H9 (cell line): ENCODE results near the gene SYCE3. TPM values are rescaled to one million over a fixed set of nuclear protein-coding genes. Genes with fewer than 3 reads are reported as not detected.

Experiments
- DNase-seq: peaks from one replicate; pipeline ENCODE4 v3.0.0-alpha.2; 2017
- H2AFZ ChIP-seq: one replicate; pipeline ENCODE4 v1.6.1; 2013; ENCODE audit warnings: mild to moderate bottlenecking, low read length, control low read depth, moderate library complexity
- H2AK5ac ChIP-seq: 2 replicates; pipeline ENCODE4 v1.6.1; 2013; ENCODE audit warnings: low read length, control low read depth, mixed read lengths; ENCODE audit not compliant: insufficient read length
- H2BK120ac ChIP-seq: one replicate; pipeline ENCODE4 v1.6.1; 2013; ENCODE audit warnings: low read depth, mild to moderate bottlenecking, low read length, control low read depth, inconsistent platforms; ENCODE audit not compliant: poor library complexity, severe bottlenecking
- H2BK12ac ChIP-seq: 2 replicates; pipeline ENCODE4 v1.6.1; 2013; ENCODE audit warnings: low read length, control low read depth, mixed read lengths, low read depth; ENCODE audit not compliant: insufficient read length
- H2BK15ac ChIP-seq: 2 replicates; pipeline ENCODE4 v1.6.1; 2013; ENCODE audit warnings: low read depth, low read length, control low read depth
- H2BK20ac ChIP-seq: one replicate; pipeline ENCODE4 v1.6.1; 2013; ENCODE audit warnings: low read depth, mild to moderate bottlenecking, low read length, control low read depth, inconsistent platforms; ENCODE audit not compliant: poor library complexity, severe bottlenecking
- H2BK5ac ChIP-seq: 2 replicates; pipeline ENCODE4 v1.6.1; 2013; ENCODE audit warnings: low read length, control low read depth, mixed read lengths; ENCODE audit not compliant: insufficient read length
- H3K14ac ChIP-seq: 2 replicates; pipeline ENCODE4 v1.6.1; 2013; ENCODE audit warnings: low read length, control low read depth; ENCODE audit not compliant: insufficient read depth
- H3K18ac ChIP-seq: 2 replicates; pipeline ENCODE4 v1.6.1; 2013; ENCODE audit warnings: low read depth, mild to moderate bottlenecking, mixed read lengths, low read length, control low read depth; ENCODE audit not compliant: insufficient read length
- H3K23ac ChIP-seq: 2 replicates; pipeline ENCODE4 v1.6.1; 2013; ENCODE audit warnings: low read length, control low read depth, mixed read lengths, low read depth; ENCODE audit not compliant: insufficient read length
- H3K23me2 ChIP-seq: 2 replicates; pipeline ENCODE4 v1.6.1; 2013; ENCODE audit warnings: low read depth, mild to moderate bottlenecking, mixed read lengths, low read length, control low read depth; ENCODE audit not compliant: insufficient read length, poor library complexity, severe bottlenecking
- H3K27ac ChIP-seq: 2 replicates; pipeline ENCODE4 v1.5.1; 2013; ENCODE audit warnings: low read length, control low read depth, mixed read lengths, low read depth; ENCODE audit not compliant: insufficient read length
- H3K27me3 ChIP-seq: 2 replicates; pipeline ENCODE4 v1.6.1; 2013; ENCODE audit warnings: low read length, control low read depth, inconsistent platforms; ENCODE audit not compliant: insufficient read depth
- H3K4ac ChIP-seq: 2 replicates; pipeline ENCODE4 v1.6.1; 2013; ENCODE audit warnings: low read depth, mild to moderate bottlenecking, control low read depth, inconsistent platforms, low read length, moderate library complexity
- H3K4me1 ChIP-seq: 2 replicates; pipeline ENCODE4 v1.6.1; 2013; ENCODE audit warnings: low read length, control low read depth, inconsistent platforms; ENCODE audit not compliant: insufficient read depth
- H3K4me2 ChIP-seq: 2 replicates; pipeline ENCODE4 v1.6.1; 2013; ENCODE audit warnings: low read length, control low read depth, mixed read lengths; ENCODE audit not compliant: insufficient read length, insufficient read depth
- H3K56ac ChIP-seq: 2 replicates; pipeline ENCODE4 v1.6.1; 2013; ENCODE audit warnings: low read depth, mild to moderate bottlenecking, mixed read lengths, low read length, control low read depth; ENCODE audit not compliant: insufficient read length
- H3K79me1 ChIP-seq: 2 replicates; pipeline ENCODE4 v1.6.1; 2013; ENCODE audit warnings: low read depth, mild to moderate bottlenecking, moderate library complexity, low read length, control low read depth, inconsistent platforms; ENCODE audit not compliant: insufficient read depth, poor library complexity, severe bottlenecking
- H3K79me2 ChIP-seq: 2 replicates; pipeline ENCODE4 v1.6.1; 2013; ENCODE audit warnings: low read length, control low read depth, inconsistent platforms; ENCODE audit not compliant: insufficient read depth
- H3K9ac ChIP-seq: 2 replicates; pipeline ENCODE4 v1.6.1; 2013; ENCODE audit warnings: low read length, control low read depth, mixed read lengths; ENCODE audit not compliant: insufficient read length; ENCODE audit errors: extremely low read depth
- H3K9me3 ChIP-seq: one replicate; pipeline ENCODE4 v1.6.1; 2013; ENCODE audit warnings: low read depth, low read length, inconsistent platforms; ENCODE audit not compliant: control insufficient read depth
- H3T11ph ChIP-seq: one replicate; pipeline ENCODE4 v1.6.1; 2013; ENCODE audit warnings: mild to moderate bottlenecking, low read length, control low read depth, inconsistent platforms
- H4K20me1 ChIP-seq: one replicate; pipeline ENCODE4 v1.6.1; 2013; ENCODE audit not compliant: control insufficient read depth, insufficient read length, insufficient read depth
- H4K5ac ChIP-seq: 2 replicates; pipeline ENCODE4 v1.6.1; 2013; ENCODE audit warnings: low read depth, mild to moderate bottlenecking, mixed read lengths, low read length, control low read depth; ENCODE audit not compliant: insufficient read length
- H4K8ac ChIP-seq: replicated peaks from 2 replicates; pipeline ENCODE4 v1.6.1; 2013; ENCODE audit warnings: low read length, control low read depth, mixed read lengths, low read depth; ENCODE audit not compliant: insufficient read length
- H4K91ac ChIP-seq: 2 replicates; pipeline ENCODE4 v1.6.1; 2013; ENCODE audit warnings: low read depth, mild to moderate bottlenecking, moderate library complexity, mixed read lengths, low read length, control low read depth; ENCODE audit not compliant: insufficient read length
- H3K27ac Mint-ChIP-seq, 3 experiments: 2 replicates in 2 of 3; 3 replicates in 1 of 3; pipeline ENCODE4 v1.8.0; 2020 to 2021; ENCODE audit warnings: mixed read lengths in 3 of 3, mild to moderate bottlenecking in 1 of 3, moderate library complexity in 1 of 3
- H3K27me3 Mint-ChIP-seq: 2 replicates; pipeline ENCODE4 v1.8.0; 2021; ENCODE audit warnings: low read depth, mild to moderate bottlenecking, moderate library complexity, mixed read lengths
- H3K36me3 Mint-ChIP-seq, 3 experiments: 2 replicates in 2 of 3; 3 replicates in 1 of 3; pipeline ENCODE4 v1.8.0; 2020 to 2021; ENCODE audit warnings: low read depth in 3 of 3, mixed read lengths in 3 of 3; ENCODE audit not compliant: insufficient read depth in 1 of 3
- H3K4me1 Mint-ChIP-seq, 2 experiments: 2 replicates each; pipeline ENCODE4 v1.8.0; 2020; ENCODE audit warnings: mixed read lengths in 2 of 2
- H3K4me3 Mint-ChIP-seq, 2 experiments: 2 replicates in 1 of 2; 3 replicates in 1 of 2; pipeline ENCODE4 v1.8.0; 2020 to 2021; ENCODE audit warnings: mild to moderate bottlenecking in 2 of 2, mixed read lengths in 2 of 2, moderate library complexity in 1 of 2
- H3K9me3 Mint-ChIP-seq, 2 experiments: 2 replicates in 1 of 2; 3 replicates in 1 of 2; pipeline ENCODE4 v1.8.0; 2020; ENCODE audit warnings: mild to moderate bottlenecking in 2 of 2, mixed read lengths in 2 of 2, moderate library complexity in 1 of 2
- WGBS: extraction: QIAGEN DNeasy Blood & Tissue Kit; methylation state at CpG from one replicate; pipeline ENCODE4 v1.1.7; 2013; ENCODE audit warnings: missing lambda C conversion rate, low lambda C conversion rate, mixed read lengths; ENCODE audit not compliant: insufficient read length; ENCODE audit errors: extremely low coverage; 5-methylcytosine and 5-hydroxymethylcytosine counted together
- total RNA-seq: library from RNA; stranded (reverse); gene quantifications from 2 replicates; pipeline ENCODE4 v1.2.1, GENCODE V29; 2021
- TF ChIP-seq, protein P1 (sequence below): fragments of 200-600 bp; sonication (generic); conservative IDR thresholded peaks from 3 replicates; pipeline ENCODE4 v1.8.0; 2021; ENCODE audit warnings: antibody characterized with exemption, mild to moderate bottlenecking

The SYCE3 gene
- total RNA-seq, 1 experiment from 2014 or later: 0.85 TPM

DNA sequence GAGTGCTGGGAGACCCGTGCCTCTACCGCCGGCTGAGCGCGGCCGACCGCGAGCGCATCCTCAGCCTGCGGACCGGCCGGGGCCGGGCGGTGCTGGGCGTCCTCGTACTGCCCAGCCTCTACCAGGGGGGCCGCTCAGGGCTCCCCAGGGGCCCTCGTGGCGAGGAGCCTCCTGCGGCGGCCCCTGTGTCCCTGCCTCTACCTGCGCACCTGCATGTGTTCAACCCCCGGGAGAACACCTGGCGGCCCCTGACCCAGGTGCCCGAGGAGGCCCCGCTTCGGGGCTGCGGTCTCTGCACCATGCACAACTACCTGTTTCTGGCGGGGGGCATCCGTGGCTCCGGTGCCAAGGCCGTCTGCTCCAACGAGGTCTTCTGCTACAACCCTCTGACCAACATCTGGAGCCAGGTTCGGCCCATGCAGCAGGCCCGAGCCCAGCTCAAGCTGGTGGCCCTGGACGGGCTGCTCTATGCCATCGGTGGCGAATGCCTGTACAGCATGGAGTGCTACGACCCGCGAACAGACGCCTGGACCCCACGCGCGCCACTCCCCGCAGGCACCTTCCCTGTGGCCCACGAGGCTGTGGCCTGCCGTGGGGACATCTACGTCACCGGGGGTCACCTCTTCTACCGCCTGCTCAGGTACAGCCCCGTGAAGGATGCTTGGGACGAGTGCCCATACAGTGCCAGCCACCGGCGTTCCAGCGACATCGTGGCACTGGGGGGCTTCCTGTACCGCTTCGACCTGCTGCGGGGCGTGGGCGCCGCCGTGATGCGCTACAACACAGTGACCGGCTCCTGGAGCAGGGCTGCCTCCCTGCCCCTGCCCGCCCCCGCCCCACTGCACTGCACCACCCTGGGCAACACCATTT lies 13.6 kb downstream of the SYCE3 start:
- no peak overlapping the region for H2BK12ac ChIP-seq
- H3K18ac ChIP-seq: no peak overlapping the region
- H4K8ac ChIP-seq: no peak overlapping the region
- no CpG with 5 or more reads among the region's 68 CpGs for WGBS
- no peak overlapping the region for H3K4ac ChIP-seq
- no peak overlapping the region for H3K23ac ChIP-seq
- H3K23me2 ChIP-seq: no peaks in the 10 kb centered on the region
- Mint-ChIP-seq H3K4me3 (no peak overlapping the region), H3K4me1 (peaks cover 0 to 3% of the 10 kb centered on the region in 2 experiments; a peak in 1 of 4 replicates), H3K27me3 (peaks cover 32% of the 10 kb centered on the region), H3K36me3 (no peaks in the 10 kb centered on the region), H3K27ac (peak overlapping the region in 1 of 3 experiments; percentile 48; a peak in 1 of 7 replicates), H3K9me3 (no peaks in the 10 kb centered on the region)
- no peaks in the 10 kb centered on the region for H3K9me3 ChIP-seq
- no peaks in the 10 kb centered on the region for H3K4me1 ChIP-seq
- no peak overlapping the region for H2BK5ac ChIP-seq
- no peak overlapping the region for H3K27ac ChIP-seq
- no peak overlapping the region for H3T11ph ChIP-seq
- H3K14ac ChIP-seq: no peak overlapping the region
- no peak overlapping the region for H3K56ac ChIP-seq
- H2AK5ac ChIP-seq: no peak overlapping the region
- no peak overlapping the region for H2AFZ ChIP-seq
- H3K9ac ChIP-seq: no peak overlapping the region
- H4K20me1 ChIP-seq: no peaks in the 10 kb centered on the region
- no peaks in the 10 kb centered on the region for H3K79me2 ChIP-seq
- H4K91ac ChIP-seq: no peak overlapping the region
- no peak overlapping the region for H2BK20ac ChIP-seq
- DNase-seq: no peak
- H2BK120ac ChIP-seq: no peak overlapping the region
- no peak overlapping the region for H4K5ac ChIP-seq
- H3K27me3 ChIP-seq: no peaks in the 10 kb centered on the region; the same call in 1 of the 2 replicates
- H3K79me1 ChIP-seq: no peaks in the 10 kb centered on the region
- TF ChIP-seq, protein P1, sequence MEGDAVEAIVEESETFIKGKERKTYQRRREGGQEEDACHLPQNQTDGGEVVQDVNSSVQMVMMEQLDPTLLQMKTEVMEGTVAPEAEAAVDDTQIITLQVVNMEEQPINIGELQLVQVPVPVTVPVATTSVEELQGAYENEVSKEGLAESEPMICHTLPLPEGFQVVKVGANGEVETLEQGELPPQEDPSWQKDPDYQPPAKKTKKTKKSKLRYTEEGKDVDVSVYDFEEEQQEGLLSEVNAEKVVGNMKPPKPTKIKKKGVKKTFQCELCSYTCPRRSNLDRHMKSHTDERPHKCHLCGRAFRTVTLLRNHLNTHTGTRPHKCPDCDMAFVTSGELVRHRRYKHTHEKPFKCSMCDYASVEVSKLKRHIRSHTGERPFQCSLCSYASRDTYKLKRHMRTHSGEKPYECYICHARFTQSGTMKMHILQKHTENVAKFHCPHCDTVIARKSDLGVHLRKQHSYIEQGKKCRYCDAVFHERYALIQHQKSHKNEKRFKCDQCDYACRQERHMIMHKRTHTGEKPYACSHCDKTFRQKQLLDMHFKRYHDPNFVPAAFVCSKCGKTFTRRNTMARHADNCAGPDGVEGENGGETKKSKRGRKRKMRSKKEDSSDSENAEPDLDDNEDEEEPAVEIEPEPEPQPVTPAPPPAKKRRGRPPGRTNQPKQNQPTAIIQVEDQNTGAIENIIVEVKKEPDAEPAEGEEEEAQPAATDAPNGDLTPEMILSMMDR: no peak
- H3K4me2 ChIP-seq: no peak overlapping the region
- H2BK15ac ChIP-seq: no peak overlapping the region
